Thoracic aorta (tissue), 2 donors: ENCODE data around the gene ADAMTS19. TPM values are rescaled to one million over a fixed set of nuclear protein-coding genes. Genes with fewer than 3 reads are reported as not detected.

Experiments used
- ATAC-seq: fragments of 150-250 bp; one replicate; pipeline ENCODE4 v1.8.0; 2017; ENCODE audit warnings: low read depth; ENCODE audit not compliant: insufficient number of reproducible peaks, low FRiP score
- DNase-seq: peaks from one replicate; pipeline ENCODE4 v3.0.0-alpha.2; 2020; ENCODE audit warnings: low spot score
- H3K27ac ChIP-seq, 2 donors: fragments of 200-600 bp; sonication (generic); 1 replicate in 1 of 2; 2 replicates in 1 of 2; pipeline ENCODE4 v1.5.1; 2016; ENCODE audit warnings: mild to moderate bottlenecking in 2 of 2, moderate library complexity in 2 of 2
- H3K27me3 ChIP-seq: fragments of 200-600 bp; sonication (generic); replicated peaks from 2 replicates; pipeline ENCODE4 v1.6.0; 2016; ENCODE audit warnings: mild to moderate bottlenecking; ENCODE audit not compliant: insufficient read depth
- H3K36me3 ChIP-seq: fragments of 200-600 bp; sonication (generic); one replicate; pipeline ENCODE4 v1.5.1; 2016
- H3K4me1 ChIP-seq, 2 donors: fragments of 200-600 bp; sonication (generic); 1 replicate in 1 of 2; 2 replicates in 1 of 2; pipeline versions ENCODE4 v1.5.1 to v1.6.0; 2016; ENCODE audit warnings: low read depth in 2 of 2, mild to moderate bottlenecking in 1 of 2; ENCODE audit not compliant: control insufficient read depth in 1 of 2
- H3K4me3 ChIP-seq: fragments of 200-600 bp; sonication (generic); 2 replicates; pipeline ENCODE4 v1.5.1; 2016; ENCODE audit warnings: mild to moderate bottlenecking
- H3K9me3 ChIP-seq: fragments of 200-600 bp; sonication (generic); 2 replicates; pipeline ENCODE4 v1.5.1; 2016
- CTCF ChIP-seq: fragments of 200-600 bp; sonication (generic); IDR thresholded peaks from one replicate; pipeline ENCODE4 v1.5.1; 2019; ENCODE audit warnings: antibody characterized with exemption
- total RNA-seq, 2 donors: library from RNA; depleted of rRNA; stranded (reverse); fragments of >200 nt; gene quantifications; one replicate each; pipeline versions ENCODE4 v1.1.0 to v1.2.3, GENCODE V29; 2016

Gene ADAMTS19
- total RNA-seq, 2 donors from 2014 or later: 8.0 TPM; not detected in 1

- TF ChIP-seq CTCF: no peak
- ATAC-seq (no peak), DNase-seq (no peak)
- Histone ChIP-seq H3K36me3 (no peaks in the 10 kb centered on the region), H3K9me3 (no peaks in the 10 kb centered on the region), H3K4me3 (no peak overlapping the region), H3K27ac (no peak overlapping the region), H3K27me3 (no peaks in the 10 kb centered on the region), H3K4me1 (no peaks in the 10 kb centered on the region)
Observed at GRCh38 chr5:129465776-129466344, 5.8 kb downstream of the ADAMTS19 start.

GRCh38 chr5:129474544-129474943 lies 14.4 kb downstream of the ADAMTS19 start:
- Histone ChIP-seq H3K27ac (no peak overlapping the region), H3K4me1 (no peaks in the 10 kb centered on the region), H3K4me3 (no peak overlapping the region), H3K9me3 (no peaks in the 10 kb centered on the region), H3K36me3 (no peaks in the 10 kb centered on the region), H3K27me3 (no peaks in the 10 kb centered on the region)
- TF ChIP-seq CTCF: no peak
- DNase-seq (no peak), ATAC-seq (no peak)

GRCh38 chr5:129476751-129477150 lies 16.7 kb downstream of the ADAMTS19 start:
- Histone ChIP-seq H3K27me3 (no peaks in the 10 kb centered on the region), H3K4me3 (no peak overlapping the region), H3K4me1 (no peaks in the 10 kb centered on the region), H3K9me3 (no peaks in the 10 kb centered on the region), H3K27ac (no peak overlapping the region), H3K36me3 (no peaks in the 10 kb centered on the region)
- TF ChIP-seq CTCF: no peak
- no peak for ATAC-seq
- no peak for DNase-seq

DNA sequence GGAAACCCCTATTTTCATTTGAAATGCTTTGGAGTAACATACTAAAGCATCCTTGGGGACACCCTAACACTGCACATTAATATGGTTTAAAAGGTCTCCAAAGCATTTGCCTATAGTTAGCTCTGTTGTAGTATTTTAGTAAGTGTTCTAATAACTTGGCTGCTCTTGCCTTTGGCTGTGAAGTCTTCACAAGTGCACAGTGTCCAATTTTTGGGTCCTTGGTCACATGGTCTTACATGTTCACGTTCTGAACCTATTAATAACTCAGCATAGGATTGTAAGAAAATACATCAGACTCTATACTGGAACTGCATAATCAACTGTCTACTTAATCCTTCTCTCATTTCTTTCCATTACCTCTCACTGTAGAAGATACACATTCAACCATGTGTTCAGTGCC lies 17.4 kb downstream of the ADAMTS19 start:
- DNase-seq (no peak), ATAC-seq (no peak)
- Histone ChIP-seq H3K9me3 (no peaks in the 10 kb centered on the region), H3K4me3 (no peak overlapping the region), H3K27ac (no peak overlapping the region), H3K36me3 (no peaks in the 10 kb centered on the region), H3K27me3 (no peaks in the 10 kb centered on the region), H3K4me1 (no peaks in the 10 kb centered on the region)
- TF ChIP-seq CTCF: no peak

DNA sequence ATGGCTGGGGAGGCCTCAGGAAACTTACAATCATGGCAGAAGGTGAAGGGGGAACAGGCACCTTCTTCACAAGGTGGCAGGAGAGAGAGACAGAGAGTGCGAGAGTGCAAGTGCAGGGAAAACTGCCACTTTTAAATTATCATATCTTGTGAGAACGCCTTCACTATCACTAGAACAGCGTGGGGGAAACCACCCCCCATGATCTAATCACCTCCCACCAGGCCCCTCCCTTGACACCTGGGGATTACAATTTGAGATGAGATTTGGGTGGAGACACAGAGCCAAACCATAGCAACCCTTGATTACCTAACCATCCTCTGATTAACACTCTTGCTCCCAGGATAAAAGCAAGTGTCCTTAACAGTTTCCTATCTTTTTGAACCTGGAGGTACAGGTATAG lies 21.1 kb downstream of the ADAMTS19 start:
- no peak for DNase-seq
- Histone ChIP-seq H3K9me3 (no peaks in the 10 kb centered on the region), H3K27me3 (no peaks in the 10 kb centered on the region), H3K4me1 (no peaks in the 10 kb centered on the region), H3K36me3 (no peaks in the 10 kb centered on the region), H3K27ac (no peak overlapping the region), H3K4me3 (no peak overlapping the region)
- no peak for TF ChIP-seq CTCF
- no peak for ATAC-seq
